PFSK-1 (cell line): ENCODE results near the gene ICE2.

Experiments used
- FOXP2 ChIP-seq: optimal IDR thresholded peaks from 2 replicates; pipeline ENCODE3; 2011; ENCODE audit warnings: borderline replicate concordance, control low read depth, inconsistent platforms; ENCODE audit not compliant: insufficient read depth; ENCODE audit errors: extremely low read length, extremely low read depth
- POLR2AphosphoS5 ChIP-seq: IDR thresholded peaks from 2 replicates; pipeline ENCODE4 v1.6.1; 2012; ENCODE audit warnings: low read depth, mild to moderate bottlenecking, control low read depth, low read length, moderate library complexity
- REST ChIP-seq, 2 experiments: IDR thresholded peaks; 2 replicates each; pipeline versions ENCODE4 v1.6.1 to v1.8.0; 2011 to 2012; ENCODE audit warnings: low read depth in 2 of 2, low read length in 2 of 2, control low read depth in 1 of 2, inconsistent platforms in 1 of 2, mild to moderate bottlenecking in 1 of 2, moderate library complexity in 1 of 2; ENCODE audit not compliant: insufficient read depth in 1 of 2
- SIN3A ChIP-seq: IDR thresholded peaks from 2 replicates; pipeline ENCODE4 v1.6.1; 2012; ENCODE audit warnings: mild to moderate bottlenecking, low read length, moderate library complexity, borderline replicate concordance; ENCODE audit not compliant: insufficient read depth
- TAF1 ChIP-seq: IDR thresholded peaks from 2 replicates; pipeline ENCODE4 v1.6.1; 2012; ENCODE audit warnings: low read length, control low read depth, borderline replicate concordance; ENCODE audit not compliant: insufficient read depth

The ICE2 gene

GRCh38 chr15:60511351-60512031 lies 32.5 kb upstream of the ICE2 start:
- no peak for TF ChIP-seq REST (IDR thresholded peaks at IDR 0.05; ENCODE audit: insufficient read depth in 1 of 2, low read depth in 2 of 2, low read length in 2 of 2)
- no peak for TF ChIP-seq SIN3A
- peak; percentile 28 for TF ChIP-seq FOXP2
- no peak for TF ChIP-seq TAF1
- TF ChIP-seq POLR2AphosphoS5 = no peak

GRCh38 chr15:60510006-60510405 lies 31.1 kb upstream of the ICE2 start:
- no peak for TF ChIP-seq FOXP2
- TF ChIP-seq TAF1 = no peak
- no peak for TF ChIP-seq SIN3A
- TF ChIP-seq POLR2AphosphoS5 = no peak

GRCh38 chr15:60509470-60509869 lies 30.5 kb upstream of the ICE2 start:
- TF ChIP-seq SIN3A = no peak
- TF ChIP-seq TAF1 = no peak
- no peak for TF ChIP-seq REST (IDR thresholded peaks at IDR 0.05; ENCODE audit: insufficient read depth in 1 of 2, low read depth in 2 of 2, low read length in 2 of 2)
- no peak for TF ChIP-seq FOXP2
- no peak for TF ChIP-seq POLR2AphosphoS5

GRCh38 chr15:60508442-60508841 lies 29.5 kb upstream of the ICE2 start:
- no peak for TF ChIP-seq TAF1
- TF ChIP-seq FOXP2 = no peak
- no peak for TF ChIP-seq POLR2AphosphoS5
- TF ChIP-seq SIN3A = no peak
- no peak for TF ChIP-seq REST (IDR thresholded peaks at IDR 0.05; ENCODE audit: insufficient read depth in 1 of 2, low read depth in 2 of 2, low read length in 2 of 2)

- TF ChIP-seq REST (IDR thresholded peaks at IDR 0.05; ENCODE audit: insufficient read depth in 1 of 2, low read depth in 2 of 2, low read length in 2 of 2) = no peak
- no peak for TF ChIP-seq FOXP2
- no peak for TF ChIP-seq POLR2AphosphoS5
- TF ChIP-seq SIN3A = no peak
- TF ChIP-seq TAF1 = no peak
Observed at GRCh38 chr15:60507596-60508424, 28.9 kb upstream of the ICE2 start.
